CD8-positive, alpha-beta memory T cell (primary cell): Measurements from ENCODE around the gene NFIA. TPM values are rescaled to one million over a fixed set of nuclear protein-coding genes. Genes with fewer than 3 reads are reported as not detected.

Experiments used
- CTCF ChIA-PET: fragments of 350-600 bp; sonication (Branson Sonifier 250); formaldehyde crosslinking; loops from one replicate; lab custom pipeline; 2021; ENCODE audit warnings: antibody characterized with exemption; lab: Charles Lee
- POLR2A ChIA-PET: fragments of 350-600 bp; sonication (Branson Sonifier 250); formaldehyde crosslinking; loops from one replicate; lab custom pipeline; 2021; ENCODE audit warnings: antibody characterized with exemption; lab: Charles Lee
- DNase-seq, 5 donors: peaks; one replicate each; pipeline versions ENCODE4 v3.0.0 to v3.0.0-alpha.2; 2020 to 2022; ENCODE audit warnings: mixed read lengths in 1 of 5
- H3K27ac ChIP-seq: one replicate; pipeline ENCODE4 v1.7.0; 2013; ENCODE audit warnings: low read depth, mild to moderate bottlenecking, low read length, moderate library complexity
- H3K27me3 ChIP-seq: 2 replicates; pipeline ENCODE4 v1.7.0; 2013; ENCODE audit warnings: low read length, mild to moderate bottlenecking; ENCODE audit not compliant: insufficient read depth, poor library complexity, severe bottlenecking
- H3K36me3 ChIP-seq: 2 replicates; pipeline ENCODE4 v1.7.0; 2013; ENCODE audit warnings: mild to moderate bottlenecking, low read length, moderate library complexity; ENCODE audit not compliant: insufficient read depth
- H3K4me1 ChIP-seq: 2 replicates; pipeline ENCODE4 v1.7.0; 2013; ENCODE audit warnings: mild to moderate bottlenecking, low read length, moderate library complexity; ENCODE audit not compliant: insufficient read depth
- H3K4me3 ChIP-seq: 2 replicates; pipeline ENCODE4 v1.7.0; 2013; ENCODE audit warnings: mild to moderate bottlenecking, low read length
- H3K9me3 ChIP-seq: 2 replicates; pipeline ENCODE4 v1.7.0; 2013; ENCODE audit warnings: mild to moderate bottlenecking, low read length
- H3K27ac Mint-ChIP-seq, 8 donors: one replicate each; pipeline ENCODE4 v1.8.0; 2020 to 2021; ENCODE audit warnings: mixed read lengths in 8 of 8, mild to moderate bottlenecking in 6 of 8, inconsistent platforms in 3 of 8, moderate library complexity in 3 of 8
- H3K27me3 Mint-ChIP-seq, 2 donors: one replicate each; pipeline ENCODE4 v1.8.0; 2020 to 2021; ENCODE audit warnings: mixed read lengths in 2 of 2, mild to moderate bottlenecking in 1 of 2, moderate library complexity in 1 of 2
- H3K36me3 Mint-ChIP-seq, 3 donors: one replicate each; pipeline ENCODE4 v1.8.0; 2020 to 2021; ENCODE audit warnings: mixed read lengths in 3 of 3, inconsistent platforms in 1 of 3, mild to moderate bottlenecking in 1 of 3
- H3K4me1 Mint-ChIP-seq, 3 donors: one replicate each; pipeline ENCODE4 v1.8.0; 2020 to 2021; ENCODE audit warnings: mixed read lengths in 3 of 3, inconsistent platforms in 1 of 3, mild to moderate bottlenecking in 1 of 3
- H3K4me3 Mint-ChIP-seq, 7 donors: one replicate each; pipeline ENCODE4 v1.8.0; 2020 to 2021; ENCODE audit warnings: mixed read lengths in 7 of 7, mild to moderate bottlenecking in 6 of 7, moderate library complexity in 4 of 7, inconsistent platforms in 2 of 7
- H3K9me3 Mint-ChIP-seq, 5 donors: one replicate each; pipeline ENCODE4 v1.8.0; 2020 to 2022; ENCODE audit warnings: mixed read lengths in 5 of 5, mild to moderate bottlenecking in 3 of 5, moderate library complexity in 2 of 5, inconsistent platforms in 1 of 5
- polyA plus RNA-seq: library from polyadenylated mRNA; unstranded; fragments of 300-500 nt; fragmentation: Illumina TruSeq; gene quantifications from one replicate; pipeline ENCODE4 v1.2.3, GENCODE V29; 2021
- total RNA-seq, 2 experiments: library from RNA; stranded (reverse); gene quantifications; one replicate each; pipeline ENCODE4 v1.2.3, GENCODE V29; 2021

The NFIA gene
- total and polyA plus RNA-seq, 3 experiments from 2014 or later: 6.1 to 9.9 (median 7.0) TPM

GRCh38 chr1:61142043-61142440, 59.7 kb downstream of the NFIA start:
- Mint-ChIP-seq H3K4me3 (no peak overlapping the region), H3K4me1 (peaks cover 0 to 7% (median 5%) of the 10 kb centered on the region in 3 donors), H3K27ac (no peak overlapping the region), H3K9me3 (no peaks in the 10 kb centered on the region), H3K36me3 (peaks cover 0 to 2% (median 0%) of the 10 kb centered on the region in 3 donors), H3K27me3 (peaks cover 0 to 3% of the 10 kb centered on the region in 2 donors)
- no peak overlapping the region for H3K4me3 ChIP-seq
- ChIA-PET CTCF (no interaction called here), POLR2A (no interaction called here)
- H3K27me3 ChIP-seq: no peaks in the 10 kb centered on the region
- H3K27ac ChIP-seq: no peak overlapping the region
- H3K4me1 ChIP-seq: no peaks in the 10 kb centered on the region
- no peaks in the 10 kb centered on the region for H3K36me3 ChIP-seq
- no peak for DNase-seq
- no peaks in the 10 kb centered on the region for H3K9me3 ChIP-seq

- ChIA-PET POLR2A (no interaction called here), CTCF (no interaction called here)
- Histone ChIP-seq H3K27ac (no peak overlapping the region), H3K27me3 (no peaks in the 10 kb centered on the region), H3K9me3 (no peaks in the 10 kb centered on the region), H3K4me1 (no peaks in the 10 kb centered on the region), H3K36me3 (no peaks in the 10 kb centered on the region), H3K4me3 (no peak overlapping the region)
- Mint-ChIP-seq H3K36me3 (peaks cover 0 to 2% (median 0%) of the 10 kb centered on the region in 3 donors), H3K9me3 (no peaks in the 10 kb centered on the region), H3K4me3 (no peak overlapping the region), H3K27ac (peak overlapping the region in 1 of 8 donors; percentile 32), H3K27me3 (peaks cover 0 to 3% of the 10 kb centered on the region in 2 donors), H3K4me1 (peaks cover 0 to 7% (median 5%) of the 10 kb centered on the region in 3 donors)
- DNase-seq: no peak
Observed at GRCh38 chr1:61142726-61143500, 60.6 kb downstream of the NFIA start.

- DNase-seq: no peak
- Histone ChIP-seq H3K4me3 (no peak overlapping the region), H3K27ac (no peak overlapping the region), H3K9me3 (no peaks in the 10 kb centered on the region), H3K36me3 (no peaks in the 10 kb centered on the region), H3K4me1 (no peaks in the 10 kb centered on the region), H3K27me3 (no peaks in the 10 kb centered on the region)
- CTCF ChIA-PET: interaction anchor here (1.4 kb wide), 1 partner anchor 12 kb away, joined by 3 read pairs; no protein-coding TSS in a partner anchor
- Mint-ChIP-seq H3K27me3 (peaks cover 0 to 3% of the 10 kb centered on the region in 2 donors), H3K27ac (peak overlapping the region in 2 of 8 donors; percentile 44 to 76), H3K4me3 (no peak overlapping the region), H3K36me3 (peaks cover 0 to 2% (median 0%) of the 10 kb centered on the region in 3 donors), H3K9me3 (no peaks in the 10 kb centered on the region), H3K4me1 (peaks cover 0 to 13% (median 5%) of the 10 kb centered on the region in 3 donors)
- POLR2A ChIA-PET: no interaction called here
Observed at GRCh38 chr1:61143821-61144424, 61.6 kb downstream of the NFIA start.

GRCh38 chr1:61149010-61149860, 66.9 kb downstream of the NFIA start:
- Mint-ChIP-seq H3K9me3 (no peaks in the 10 kb centered on the region), H3K36me3 (peaks cover 0 to 4% (median 0%) of the 10 kb centered on the region in 3 donors), H3K4me1 (peaks cover 0 to 6% (median 0%) of the 10 kb centered on the region in 3 donors), H3K27ac (no peak overlapping the region), H3K4me3 (no peak overlapping the region), H3K27me3 (peaks cover 0 to 3% of the 10 kb centered on the region in 2 donors)
- no peak for DNase-seq
- ChIA-PET CTCF (interaction anchor here (0.7 to 1.8 kb wide), 3 partner anchors 8 to 107 kb away, joined by 3 read pairs; no protein-coding TSS in a partner anchor), POLR2A (no interaction called here)
- Histone ChIP-seq H3K4me1 (no peaks in the 10 kb centered on the region), H3K36me3 (no peaks in the 10 kb centered on the region), H3K4me3 (no peak overlapping the region), H3K27ac (no peak overlapping the region), H3K27me3 (no peaks in the 10 kb centered on the region), H3K9me3 (no peaks in the 10 kb centered on the region)

GRCh38 chr1:61151565-61151964, 69.2 kb downstream of the NFIA start:
- Mint-ChIP-seq H3K36me3 (peaks cover 0 to 2% (median 0%) of the 10 kb centered on the region in 3 donors), H3K9me3 (no peaks in the 10 kb centered on the region), H3K4me3 (no peak overlapping the region), H3K4me1 (peaks cover 0 to 10% (median 0%) of the 10 kb centered on the region in 3 donors), H3K27ac (no peak overlapping the region), H3K27me3 (peaks cover 0 to under 1% of the 10 kb centered on the region in 2 donors)
- Histone ChIP-seq H3K27me3 (no peaks in the 10 kb centered on the region), H3K4me1 (no peaks in the 10 kb centered on the region), H3K27ac (no peak overlapping the region), H3K9me3 (no peaks in the 10 kb centered on the region), H3K36me3 (no peaks in the 10 kb centered on the region), H3K4me3 (no peak overlapping the region)
- no peak for DNase-seq
- ChIA-PET POLR2A (no interaction called here), CTCF (no interaction called here)

- H3K27ac Mint-ChIP-seq: no peak overlapping the region
- CTCF ChIA-PET: no interaction called here
- Histone ChIP-seq H3K36me3 (no peaks in the 10 kb centered on the region), H3K4me3 (no peak overlapping the region), H3K4me1 (peaks cover 2% of the 10 kb centered on the region), H3K27ac (no peak overlapping the region), H3K27me3 (no peaks in the 10 kb centered on the region), H3K9me3 (no peaks in the 10 kb centered on the region)
- H3K4me3 Mint-ChIP-seq: no peak overlapping the region
- H3K4me1 Mint-ChIP-seq: peaks cover 1 to 15% (median 4%) of the 10 kb centered on the region in 3 donors
- H3K9me3 Mint-ChIP-seq: no peaks in the 10 kb centered on the region
- DNase-seq: no peak
- H3K36me3 Mint-ChIP-seq: peaks cover 0 to 2% (median 0%) of the 10 kb centered on the region in 3 donors
- POLR2A ChIA-PET: no interaction called here
- H3K27me3 Mint-ChIP-seq: no peaks in the 10 kb centered on the region
Observed at GRCh38 chr1:61152066-61152465, 69.7 kb downstream of the NFIA start.

GRCh38 chr1:61152469-61153105, 70.2 kb downstream of the NFIA start:
- CTCF ChIA-PET: no interaction called here
- Histone ChIP-seq H3K36me3 (no peaks in the 10 kb centered on the region), H3K4me1 (peaks cover 7% of the 10 kb centered on the region), H3K27me3 (no peaks in the 10 kb centered on the region), H3K9me3 (no peaks in the 10 kb centered on the region), H3K27ac (no peak overlapping the region), H3K4me3 (no peak overlapping the region)
- no peak for DNase-seq
- Mint-ChIP-seq H3K27ac (peak overlapping the region in 1 of 8 donors; percentile 29), H3K27me3 (no peaks in the 10 kb centered on the region), H3K36me3 (peaks cover 0 to 2% (median 0%) of the 10 kb centered on the region in 3 donors), H3K9me3 (no peaks in the 10 kb centered on the region), H3K4me3 (no peak overlapping the region), H3K4me1 (peaks cover 5 to 20% (median 9%) of the 10 kb centered on the region in 3 donors)
- POLR2A ChIA-PET: no interaction called here
